Mammary epithelial cell (primary cell): Measurements from ENCODE around the gene IL10.

ENCODE experiments used
- CTCF ChIP-seq, 2 donors: IDR thresholded peaks in 1 of 2; conservative IDR thresholded peaks in 1 of 2; 2 replicates each; pipeline ENCODE4 v1.5.1; 2011 to 2012; ENCODE audit warnings: inconsistent platforms in 2 of 2, low read length in 2 of 2, mild to moderate bottlenecking in 2 of 2, control low read depth in 1 of 2, low read depth in 1 of 2; ENCODE audit not compliant: insufficient read depth in 1 of 2; ENCODE audit errors: extremely low read depth in 1 of 2
- EZH2 ChIP-seq: IDR thresholded peaks from 2 replicates; pipeline ENCODE4 v1.6.1; 2012; ENCODE audit warnings: low read length, inconsistent platforms, borderline replicate concordance

DNA sequence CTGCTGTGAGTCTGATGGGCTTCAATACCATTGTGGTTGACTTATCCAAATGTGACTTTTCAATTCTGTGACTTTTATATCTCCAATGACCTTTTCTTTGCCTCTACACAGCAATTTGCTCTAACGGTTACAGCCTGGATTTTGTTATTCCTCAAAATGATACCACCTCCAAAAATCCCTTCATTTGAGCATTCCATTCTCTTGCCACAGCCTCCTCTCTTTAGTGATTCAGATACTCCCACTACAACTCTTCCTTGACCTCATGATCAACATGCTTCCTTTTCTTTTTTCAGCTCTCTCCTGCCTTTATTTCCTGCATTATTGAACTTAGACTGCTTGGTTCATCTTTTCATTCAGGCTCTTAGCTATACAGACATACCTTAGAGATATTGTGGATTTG, 18.3 kb downstream of the IL10 start:
- TF ChIP-seq CTCF (conservative IDR thresholded peaks at IDR 0.05 in 1 of 2, IDR thresholded peaks at IDR 0.05 in 1 of 2; ENCODE audit: extremely low read depth in 1 of 2, insufficient read depth in 1 of 2, low read depth in 1 of 2, low read length in 2 of 2) (no peak), EZH2 (no peak)
